ENCODE data around the gene CPT1C. TPM values are rescaled to one million over a fixed set of nuclear protein-coding genes. Genes with fewer than 3 reads are reported as not detected.

Gene CPT1C
- total and polyA plus RNA-seq, 11 donors, result 1.00 to 6.0 (median 2.2) TPM

DNA sequence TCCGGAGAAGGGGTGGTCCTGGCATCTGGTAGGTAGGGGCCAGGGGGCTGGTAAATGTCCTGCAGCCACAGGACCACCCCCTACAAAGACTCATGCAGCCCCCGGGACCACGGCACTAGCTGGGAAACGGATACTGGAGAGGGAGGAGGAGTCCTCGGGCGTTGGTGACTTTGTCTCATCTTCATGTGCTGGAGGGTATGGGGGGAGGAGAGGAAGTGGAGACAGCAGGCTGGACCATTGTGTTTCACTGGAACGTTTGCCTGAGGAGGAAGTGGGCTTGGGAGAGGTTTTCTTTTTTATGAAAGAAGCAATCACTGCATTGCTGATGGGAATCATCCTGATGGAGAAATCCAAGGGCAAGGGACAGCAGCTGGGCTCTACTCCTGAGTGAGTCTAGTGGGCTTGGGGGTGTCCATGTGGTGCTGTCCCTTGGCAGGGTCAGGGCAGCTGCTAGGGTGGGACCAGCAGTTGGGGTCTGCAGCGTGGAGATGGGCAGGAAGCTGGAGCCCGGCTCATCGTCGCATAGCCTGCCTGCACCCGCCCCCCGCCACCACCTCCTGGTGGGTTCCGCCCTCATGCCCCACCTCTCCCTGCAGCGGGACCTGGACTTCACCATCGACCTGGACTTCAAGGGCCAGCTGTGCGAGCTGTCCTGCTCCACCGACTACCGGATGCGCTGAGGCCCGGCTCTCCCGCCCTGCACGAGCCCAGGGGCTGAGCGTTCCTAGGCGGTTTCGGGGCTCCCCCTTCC is 3.2 kb upstream of the CPT1C start:
- H3K4me1 ChIP-seq, result peaks cover 0 to 62% (median 32%) of the 10 kb centered on the region in 12 donors
- H3K36me3 ChIP-seq, result peaks cover 0 to 47% (median 42%) of the 10 kb centered on the region in 9 donors
- peak overlapping the region; percentile 23 to 85 (median 68) for H3K27ac ChIP-seq
- intact Hi-C loops (cut with DNase I), result loop anchor here in 2 of 10 donors (5.0 to 10.0 kb wide), 3 partner anchors 80 to 293 kb away; partner anchors contain the start of genes AKT1S1 (in 1 of the 2), AP2A1 (in 1 of the 2) and TBC1D17 (in 1 of the 2)
- peaks cover 0 to 27% (median 0%) of the 10 kb centered on the region in 9 donors for H3K27me3 ChIP-seq
- WGBS, 4 donors, result 46 to 71% (median 56%) methylated on average over 19 to 26 of the region's 26 CpGs
- DNase-seq (peak in 1 of 5 donors; percentile 31), ATAC-seq (peak in 1 of 4 donors; percentile 34)
- TF ChIP-seq POLR2A (IDR thresholded peaks at IDR 0.05), result no peak
- TF ChIP-seq, protein P1, sequence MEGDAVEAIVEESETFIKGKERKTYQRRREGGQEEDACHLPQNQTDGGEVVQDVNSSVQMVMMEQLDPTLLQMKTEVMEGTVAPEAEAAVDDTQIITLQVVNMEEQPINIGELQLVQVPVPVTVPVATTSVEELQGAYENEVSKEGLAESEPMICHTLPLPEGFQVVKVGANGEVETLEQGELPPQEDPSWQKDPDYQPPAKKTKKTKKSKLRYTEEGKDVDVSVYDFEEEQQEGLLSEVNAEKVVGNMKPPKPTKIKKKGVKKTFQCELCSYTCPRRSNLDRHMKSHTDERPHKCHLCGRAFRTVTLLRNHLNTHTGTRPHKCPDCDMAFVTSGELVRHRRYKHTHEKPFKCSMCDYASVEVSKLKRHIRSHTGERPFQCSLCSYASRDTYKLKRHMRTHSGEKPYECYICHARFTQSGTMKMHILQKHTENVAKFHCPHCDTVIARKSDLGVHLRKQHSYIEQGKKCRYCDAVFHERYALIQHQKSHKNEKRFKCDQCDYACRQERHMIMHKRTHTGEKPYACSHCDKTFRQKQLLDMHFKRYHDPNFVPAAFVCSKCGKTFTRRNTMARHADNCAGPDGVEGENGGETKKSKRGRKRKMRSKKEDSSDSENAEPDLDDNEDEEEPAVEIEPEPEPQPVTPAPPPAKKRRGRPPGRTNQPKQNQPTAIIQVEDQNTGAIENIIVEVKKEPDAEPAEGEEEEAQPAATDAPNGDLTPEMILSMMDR (IDR thresholded peaks at IDR 0.05), result no peak
- H3K4me3 ChIP-seq, result peak overlapping the region in 8 of 12 donors; percentile 20 to 67 (median 47)
- no peaks in the 10 kb centered on the region for H3K9me3 ChIP-seq

DNA sequence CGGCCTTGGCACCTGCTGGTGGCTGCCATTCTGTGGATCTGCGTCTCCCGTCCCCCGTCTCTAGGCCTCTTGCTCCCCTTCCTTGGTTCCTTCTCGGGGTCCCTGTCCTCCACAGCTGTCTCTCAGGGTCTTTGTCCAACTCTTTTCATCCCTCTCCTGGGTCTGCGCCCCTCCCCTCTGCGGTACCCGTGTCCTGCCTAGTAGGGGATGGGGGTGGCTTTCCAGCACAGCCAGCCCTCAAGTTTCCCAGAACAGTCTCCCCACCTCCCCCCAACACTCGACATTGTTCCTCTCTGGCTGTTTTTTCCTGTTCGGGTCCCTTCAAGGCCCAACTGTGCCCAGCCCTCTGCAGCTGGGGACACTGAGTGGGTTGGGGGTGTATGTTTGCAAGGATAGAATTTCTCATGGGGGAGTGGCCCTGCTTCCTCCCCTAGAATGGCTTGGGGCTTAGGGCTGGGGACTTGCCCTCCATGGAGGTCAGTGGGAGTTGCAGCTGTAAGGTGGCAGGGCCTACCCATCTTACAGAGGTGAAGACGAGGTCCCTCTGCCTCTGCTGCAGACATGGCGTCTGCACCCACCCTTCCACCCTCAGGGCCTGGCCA is 2.3 kb upstream of the CPT1C start:
- peak overlapping the region; percentile 23 to 85 (median 68) for H3K27ac ChIP-seq
- ATAC-seq, result peak in 1 of 4 donors; percentile 0
- H3K9me3 ChIP-seq, result no peaks in the 10 kb centered on the region
- intact Hi-C loops (cut with DNase I), result loop anchor here in 2 of 10 donors (5.0 to 10.0 kb wide), 3 partner anchors 79 to 294 kb away; partner anchors contain the start of genes AKT1S1 (in 1 of the 2), AP2A1 (in 1 of the 2) and TBC1D17 (in 1 of the 2)
- 62 to 69% (median 66%) methylated on average over 11 to 12 of the region's 12 CpGs for WGBS, 4 donors
- peaks cover 0 to 38% (median 34%) of the 10 kb centered on the region in 9 donors for H3K36me3 ChIP-seq
- TF ChIP-seq, protein P1 (IDR thresholded peaks at IDR 0.05), result no peak
- TF ChIP-seq POLR2A (IDR thresholded peaks at IDR 0.05), result no peak
- peak overlapping the region in 9 of 12 donors; percentile 20 to 67 (median 58) for H3K4me3 ChIP-seq
- no peak for DNase-seq
- H3K4me1 ChIP-seq, result peaks cover 0 to 62% (median 32%) of the 10 kb centered on the region in 12 donors
- peaks cover 0 to 27% (median 0%) of the 10 kb centered on the region in 9 donors for H3K27me3 ChIP-seq

DNA sequence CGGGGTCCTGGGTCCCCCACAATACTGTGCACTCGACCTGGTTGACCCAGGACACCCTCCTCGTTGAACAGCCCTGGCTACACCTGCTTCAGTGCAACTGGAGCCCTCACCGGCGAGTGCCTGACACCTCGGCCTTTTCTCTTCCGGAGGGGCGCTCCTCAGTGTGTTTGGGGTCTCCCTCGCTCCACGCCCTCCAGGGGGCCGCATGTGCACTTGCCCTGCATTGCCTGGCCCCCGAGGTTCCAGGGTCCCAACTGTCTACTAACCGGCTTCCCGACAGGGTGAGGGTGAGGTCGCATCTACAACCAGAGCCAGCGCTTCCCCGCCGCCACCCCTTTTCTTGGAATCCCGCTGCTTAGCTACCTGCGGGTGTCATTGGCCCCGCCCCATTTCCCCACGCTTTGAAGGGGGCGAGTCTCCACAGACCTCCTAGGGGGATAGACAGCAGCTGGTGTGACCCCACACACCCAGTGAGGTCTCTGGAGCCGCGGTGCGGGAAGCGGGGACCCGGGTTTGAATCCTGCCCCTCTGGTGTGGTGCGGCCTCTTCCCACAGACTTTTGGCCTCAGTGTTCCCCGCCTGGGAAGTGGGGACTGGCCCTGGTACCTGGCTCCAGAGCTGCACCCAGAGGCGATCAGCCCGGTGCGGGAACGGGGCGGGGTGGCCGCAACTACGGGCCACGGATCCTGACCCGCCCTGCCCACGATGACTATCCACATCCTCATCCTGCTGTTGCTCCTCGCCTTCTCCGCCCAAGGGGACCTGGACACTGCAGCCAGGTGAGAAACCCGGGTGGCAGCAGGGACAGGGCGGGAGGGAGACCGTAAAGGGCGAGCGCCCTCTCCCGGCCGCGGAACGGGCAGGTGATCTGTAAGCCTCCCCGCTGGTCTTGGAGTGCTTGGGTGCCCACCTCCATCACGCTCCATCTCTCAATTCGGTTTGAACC is 1.5 kb upstream of the CPT1C start, which contains the start of gene ADM5:
Gene ADM5, plus strand, starts transcription at position 462 of the 946 bp plus-strand sequence. Its CDS starts 244 bp downstream, at position 706.
- peaks cover 0 to 27% (median 0%) of the 10 kb centered on the region in 9 donors for H3K27me3 ChIP-seq
- DNase-seq (peak in 1 of 5 donors; percentile 58), ATAC-seq (peak; percentile 18 to 46 (median 31))
- peaks cover 0 to 62% (median 32%) of the 10 kb centered on the region in 12 donors for H3K4me1 ChIP-seq
- TF ChIP-seq POLR2A (IDR thresholded peaks at IDR 0.05), result no peak
- TF ChIP-seq, protein P1 (IDR thresholded peaks at IDR 0.05), result peak; percentile 33 to 72 (median 50)
- no peaks in the 10 kb centered on the region for H3K9me3 ChIP-seq
- intact Hi-C loops (cut with DNase I), result loop anchor here in 2 of 10 donors (5.0 to 10.0 kb wide), 4 partner anchors 73 to 295 kb away; partner anchors contain the start of genes AKT1S1 (in 1 of the 2), AP2A1 (in 1 of the 2), TBC1D17 (in 1 of the 2) and TSKS (in 1 of the 2)
- H3K36me3 ChIP-seq, result peaks cover 0 to 30% (median 27%) of the 10 kb centered on the region in 9 donors
- peak within 1 kb of the TSS; percentile 55 to 85 (median 70) for H3K27ac ChIP-seq
- H3K4me3 ChIP-seq, result peak within 1 kb of the TSS; percentile 25 to 71 (median 58)
- 26 to 34% (median 29%) methylated on average over 38 to 54 of the region's 54 CpGs for WGBS, 4 donors
